ENCODE data around the gene POLR2H. TPM values are rescaled to one million over a fixed set of nuclear protein-coding genes. Genes with fewer than 3 reads are reported as not detected.

Gene POLR2H
- total RNA-seq, 1 donor from 2014 or later: 90.5 TPM

- Mint-ChIP-seq H3K27ac (no peak overlapping the region), H3K4me3 (ENCODE audit: low read depth) (no peak overlapping the region), H3K4me1 (ENCODE audit: low read depth) (peaks cover 14% of the 10 kb centered on the region), H3K36me3 (ENCODE audit: insufficient read depth) (peaks cover 9% of the 10 kb centered on the region), H3K9me3 (ENCODE audit: low read depth) (no peaks in the 10 kb centered on the region), H3K27me3 (peaks cover 5% of the 10 kb centered on the region)
- TF ChIP-seq CTCF (IDR thresholded peaks at IDR 0.05; ENCODE audit: unreplicated experiment): no peak
- DNase-seq (ENCODE audit: low spot score, unreplicated experiment): no peak
These were observed 3.3 kb upstream of the POLR2H start for GRCh38 chr3:184358124-184358767.

GRCh38 chr3:184358921-184359350 is 2.6 kb upstream of the POLR2H start:
- Mint-ChIP-seq H3K4me3 (ENCODE audit: low read depth) (no peak overlapping the region), H3K27me3 (peaks cover 5% of the 10 kb centered on the region), H3K36me3 (ENCODE audit: insufficient read depth) (peaks cover 9% of the 10 kb centered on the region), H3K27ac (no peak overlapping the region), H3K9me3 (ENCODE audit: low read depth) (no peaks in the 10 kb centered on the region), H3K4me1 (ENCODE audit: low read depth) (peaks cover 15% of the 10 kb centered on the region)
- DNase-seq (ENCODE audit: low spot score, unreplicated experiment): no peak
- TF ChIP-seq CTCF (IDR thresholded peaks at IDR 0.05; ENCODE audit: unreplicated experiment): no peak

GRCh38 chr3:184359610-184360009 is 1.9 kb upstream of the POLR2H start:
- H3K27me3 Mint-ChIP-seq: peaks cover 5% of the 10 kb centered on the region
- H3K4me3 Mint-ChIP-seq (ENCODE audit: low read depth): peak overlapping the region; percentile 84
- H3K9me3 Mint-ChIP-seq (ENCODE audit: low read depth): no peaks in the 10 kb centered on the region
- DNase-seq (ENCODE audit: low spot score, unreplicated experiment): no peak
- TF ChIP-seq CTCF (IDR thresholded peaks at IDR 0.05; ENCODE audit: unreplicated experiment): no peak
- peaks cover 19% of the 10 kb centered on the region for H3K4me1 Mint-ChIP-seq (ENCODE audit: low read depth)
- no peak overlapping the region for H3K27ac Mint-ChIP-seq
- H3K36me3 Mint-ChIP-seq (ENCODE audit: insufficient read depth): peaks cover 10% of the 10 kb centered on the region

GRCh38 chr3:184360070-184360928 is 1.2 kb upstream of the POLR2H start:
- H3K4me1 Mint-ChIP-seq (ENCODE audit: low read depth): peaks cover 25% of the 10 kb centered on the region
- no peak for DNase-seq (ENCODE audit: low spot score, unreplicated experiment)
- no peaks in the 10 kb centered on the region for H3K9me3 Mint-ChIP-seq (ENCODE audit: low read depth)
- TF ChIP-seq CTCF (IDR thresholded peaks at IDR 0.05; ENCODE audit: unreplicated experiment): no peak
- peaks cover 5% of the 10 kb centered on the region for H3K27me3 Mint-ChIP-seq
- H3K27ac Mint-ChIP-seq: peak overlapping the region; percentile 40
- peak overlapping the region; percentile 84 for H3K4me3 Mint-ChIP-seq (ENCODE audit: low read depth)
- peaks cover 13% of the 10 kb centered on the region for H3K36me3 Mint-ChIP-seq (ENCODE audit: insufficient read depth)

GRCh38 chr3:184360929-184361531 is 480 bp upstream of the POLR2H start:
- H3K4me3 Mint-ChIP-seq (ENCODE audit: low read depth): peak overlapping the region; percentile 84
- no peaks in the 10 kb centered on the region for H3K9me3 Mint-ChIP-seq (ENCODE audit: low read depth)
- H3K27ac Mint-ChIP-seq: peak overlapping the region; percentile 40
- peaks cover 13% of the 10 kb centered on the region for H3K36me3 Mint-ChIP-seq (ENCODE audit: insufficient read depth)
- H3K27me3 Mint-ChIP-seq: peaks cover 5% of the 10 kb centered on the region
- H3K4me1 Mint-ChIP-seq (ENCODE audit: low read depth): peaks cover 25% of the 10 kb centered on the region
- no peak for DNase-seq (ENCODE audit: low spot score, unreplicated experiment)
- no peak for TF ChIP-seq CTCF (IDR thresholded peaks at IDR 0.05; ENCODE audit: unreplicated experiment)

All from progenitor cell of endocrine pancreas (in vitro differentiated cells).